Measurements from ENCODE around the gene CAV2.

Gene CAV2

GRCh38 chr7:116468534-116468933, 31.0 kb upstream of the CAV2 start:
- H3K9me2 ChIP-seq (replicated peaks; ENCODE audit: control insufficient read depth, low read length) = no peaks in the 10 kb centered on the region
- no peaks in the 10 kb centered on the region for H4K20me1 ChIP-seq (ENCODE audit: control insufficient read depth, insufficient read depth, low read depth, low read length)
- no peak overlapping the region for H3K4me2 ChIP-seq (ENCODE audit: low read length)
- TF ChIP-seq CTCF (IDR thresholded peaks at IDR 0.05; ENCODE audit: low read depth, low read length, poor library complexity, severe bottlenecking) = no peak
- no peak for TF ChIP-seq EZH2phosphoT487 (IDR thresholded peaks at IDR 0.05; ENCODE audit: borderline replicate concordance, low read length)
- no peaks in the 10 kb centered on the region for H3K79me2 ChIP-seq (ENCODE audit: control insufficient read depth, low read length)
- no peaks in the 10 kb centered on the region for H3K36me3 ChIP-seq (ENCODE audit: control insufficient read depth, low read length)
- H3K9me3 ChIP-seq (ENCODE audit: control insufficient read depth, insufficient read depth, low read length) = no peaks in the 10 kb centered on the region
- H3K4me3 ChIP-seq (ENCODE audit: low read length) = no peak overlapping the region
- no peaks in the 10 kb centered on the region for H3K4me1 ChIP-seq (ENCODE audit: control insufficient read depth, low read length)
- no peaks in the 10 kb centered on the region for H3F3A ChIP-seq (ENCODE audit: control insufficient read depth, insufficient read depth)
- no peaks in the 10 kb centered on the region for H3K27me3 ChIP-seq (ENCODE audit: control insufficient read depth, low read length)
- no peak overlapping the region for H3K27ac ChIP-seq (ENCODE audit: low read depth, low read length)

GRCh38 chr7:116477625-116478024, 21.9 kb upstream of the CAV2 start:
- TF ChIP-seq EZH2phosphoT487 (IDR thresholded peaks at IDR 0.05; ENCODE audit: borderline replicate concordance, low read length) (no peak), CTCF (IDR thresholded peaks at IDR 0.05; ENCODE audit: low read depth, low read length, poor library complexity, severe bottlenecking) (no peak)
- Histone ChIP-seq H4K20me1 (ENCODE audit: control insufficient read depth, insufficient read depth, low read depth, low read length) (no peaks in the 10 kb centered on the region), H3K9me3 (ENCODE audit: control insufficient read depth, insufficient read depth, low read length) (no peaks in the 10 kb centered on the region), H3K9me2 (replicated peaks; ENCODE audit: control insufficient read depth, low read length) (no peaks in the 10 kb centered on the region), H3K27ac (ENCODE audit: low read depth, low read length) (no peak overlapping the region), H3K4me3 (ENCODE audit: low read length) (no peak overlapping the region), H3K79me2 (ENCODE audit: control insufficient read depth, low read length) (no peaks in the 10 kb centered on the region), H3K27me3 (ENCODE audit: control insufficient read depth, low read length) (0 out of 2 replicates have a peak, but pooled peaks cover 6% of the 10 kb centered on the region), H3K4me2 (ENCODE audit: low read length) (no peak overlapping the region), H3K36me3 (ENCODE audit: control insufficient read depth, low read length) (no peaks in the 10 kb centered on the region), H3F3A (ENCODE audit: control insufficient read depth, insufficient read depth) (no peaks in the 10 kb centered on the region), H3K4me1 (ENCODE audit: control insufficient read depth, low read length) (no peaks in the 10 kb centered on the region)

- Histone ChIP-seq H4K20me1 (ENCODE audit: control insufficient read depth, insufficient read depth, low read depth, low read length) (no peaks in the 10 kb centered on the region), H3F3A (ENCODE audit: control insufficient read depth, insufficient read depth) (no peaks in the 10 kb centered on the region), H3K27me3 (ENCODE audit: control insufficient read depth, low read length) (0 out of 2 replicates have a peak, but pooled peaks cover 7% of the 10 kb centered on the region), H3K27ac (ENCODE audit: low read depth, low read length) (no peak overlapping the region), H3K4me1 (ENCODE audit: control insufficient read depth, low read length) (no peaks in the 10 kb centered on the region), H3K9me2 (replicated peaks; ENCODE audit: control insufficient read depth, low read length) (no peaks in the 10 kb centered on the region), H3K4me2 (ENCODE audit: low read length) (no peak overlapping the region), H3K36me3 (ENCODE audit: control insufficient read depth, low read length) (no peaks in the 10 kb centered on the region), H3K9me3 (ENCODE audit: control insufficient read depth, insufficient read depth, low read length) (no peaks in the 10 kb centered on the region), H3K79me2 (ENCODE audit: control insufficient read depth, low read length) (no peaks in the 10 kb centered on the region), H3K4me3 (ENCODE audit: low read length) (no peak overlapping the region)
- TF ChIP-seq EZH2phosphoT487 (IDR thresholded peaks at IDR 0.05; ENCODE audit: borderline replicate concordance, low read length) (no peak), CTCF (IDR thresholded peaks at IDR 0.05; ENCODE audit: low read depth, low read length, poor library complexity, severe bottlenecking) (no peak)
Measured at GRCh38 chr7:116478834-116479233, 20.7 kb upstream of the CAV2 start.

Measured in DOHH2 (cell line).